Measurements from ENCODE around the gene DGLUCY. TPM values are rescaled to one million over a fixed set of nuclear protein-coding genes. Genes with fewer than 3 reads are reported as not detected.
A peak's percentile ranks its signal among the peaks of the same experiment; 100 is the strongest.
"Not testable (repeated sequence)": the region's sequence is repeated elsewhere in the genome, so short reads cannot be mapped to it uniquely, and the experiment has no call there.

Gene DGLUCY
- total RNA-seq, 1 experiment from 2014 or later, result 33.8 TPM

DNA sequence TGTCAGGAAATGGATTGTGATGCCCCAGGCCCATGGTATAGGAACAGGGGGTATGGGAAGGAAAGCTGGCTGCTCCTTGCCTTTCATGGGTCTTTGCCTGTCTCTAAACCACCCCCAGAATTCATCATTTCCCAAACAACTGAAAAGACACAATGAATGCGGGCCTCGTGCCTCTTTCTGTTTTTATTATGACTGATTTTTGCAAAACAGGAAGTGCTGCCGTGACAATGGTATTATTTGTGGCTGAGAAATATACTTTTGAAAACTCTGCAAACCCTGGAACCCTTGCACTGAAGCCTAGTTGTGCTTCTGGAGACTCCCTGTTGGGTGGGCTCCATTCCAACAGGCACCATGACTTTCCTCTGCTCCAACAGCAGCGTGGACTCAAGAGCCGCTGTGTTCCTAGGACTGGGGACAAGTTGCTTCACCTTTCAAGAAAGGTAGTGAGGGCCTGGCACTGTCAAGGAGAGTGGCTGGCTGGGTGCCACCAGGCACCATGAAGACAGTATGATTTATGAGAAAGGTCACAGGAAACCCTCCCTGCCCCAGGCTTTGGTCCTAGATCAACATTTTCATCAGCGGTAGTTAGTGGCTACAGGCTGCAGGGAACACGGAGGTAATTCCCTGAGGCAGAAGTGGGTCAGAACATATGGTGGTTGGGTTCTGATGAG is 4.8 kb upstream of the DGLUCY start:
- no peak for DNase-seq (ENCODE audit: low spot score)

DNA sequence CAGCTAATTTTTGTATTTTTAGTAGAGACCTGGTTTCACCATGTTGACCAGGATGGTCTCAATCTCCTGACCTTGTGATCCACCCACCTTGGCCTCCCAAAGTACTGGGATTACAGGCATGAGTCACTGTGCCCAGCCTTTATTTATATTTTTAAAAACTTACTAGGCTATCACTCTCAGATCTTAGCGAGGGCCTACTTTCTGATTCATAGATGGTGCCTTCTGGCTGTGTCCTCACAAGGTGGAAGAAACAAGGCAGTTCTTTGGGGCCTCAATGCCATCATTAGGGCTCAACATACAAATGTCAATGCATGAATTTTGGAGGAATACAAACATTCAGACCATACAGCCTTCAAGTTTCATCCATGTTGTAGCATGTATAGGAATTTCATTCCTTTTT is 2.4 kb upstream of the DGLUCY start:
- no peak for DNase-seq (ENCODE audit: low spot score)

DNA sequence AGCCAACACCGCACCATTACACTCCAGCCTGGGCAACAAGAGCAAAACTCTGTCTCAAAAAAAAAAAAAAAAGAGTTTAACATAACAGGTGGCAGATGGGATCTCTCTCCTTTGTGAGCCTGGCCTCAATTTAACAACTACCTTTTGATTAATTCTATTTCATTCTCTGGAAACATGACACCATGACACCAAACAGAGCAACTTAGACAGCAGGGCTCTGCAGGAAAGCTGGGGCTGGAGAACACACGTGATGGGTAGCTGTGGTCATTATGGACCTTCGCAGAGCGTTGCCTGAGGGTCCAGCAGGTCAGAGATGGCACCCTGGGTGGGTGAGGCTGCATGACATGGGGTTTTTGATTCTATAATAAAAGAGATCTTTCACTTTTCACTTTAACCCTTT is 1.7 kb upstream of the DGLUCY start:
- DNase-seq (ENCODE audit: low spot score), result no peak

DNA sequence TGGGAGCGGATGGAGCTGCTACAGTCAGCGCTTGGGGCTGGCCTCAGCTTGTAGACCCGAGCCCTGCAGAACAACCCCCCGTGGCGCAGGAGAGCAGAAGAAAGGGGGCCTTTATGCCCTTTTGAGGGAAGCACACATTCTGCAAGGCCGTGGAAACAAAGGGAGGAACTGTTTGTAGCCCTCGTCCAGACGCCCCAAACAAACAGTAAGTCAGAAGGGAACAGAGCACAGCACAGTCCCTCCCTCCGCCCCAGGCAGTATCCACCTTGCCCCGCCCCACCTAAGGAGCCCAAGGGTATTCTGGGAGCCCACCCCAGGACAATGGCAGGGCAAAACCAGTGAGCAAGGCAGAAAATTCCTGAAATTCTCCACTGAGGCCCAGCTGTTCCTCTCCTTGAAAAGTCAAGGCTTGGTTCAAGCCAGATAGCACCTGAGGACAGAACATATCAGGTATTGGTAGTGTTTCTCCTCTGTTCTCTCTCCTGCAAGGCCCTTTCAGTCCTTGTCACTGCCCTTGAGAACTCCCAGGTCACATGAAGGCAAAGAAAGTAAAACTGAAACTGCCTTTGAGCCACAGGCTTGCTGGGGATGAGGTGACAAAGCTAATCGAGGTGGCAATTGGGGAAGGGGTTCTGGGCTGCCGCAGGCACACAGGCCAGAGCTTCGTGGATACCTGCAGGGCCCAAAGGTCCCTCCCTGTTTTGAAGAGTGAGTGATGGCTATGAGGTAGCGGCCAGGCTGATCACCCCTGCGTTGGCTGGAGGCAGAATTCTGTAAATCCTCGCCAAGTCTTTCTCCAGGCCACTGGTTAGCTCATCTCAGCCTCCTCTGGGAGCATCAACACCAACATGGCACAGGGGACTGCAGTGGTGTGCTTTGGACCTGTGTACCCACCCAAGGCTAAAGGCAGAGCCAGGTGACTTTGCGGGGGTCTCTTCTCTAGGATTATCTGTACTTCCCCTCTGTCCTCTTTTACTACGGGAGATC is 499 bp downstream of the DGLUCY start:
- DNase-seq (ENCODE audit: low spot score), result peak; percentile 76

DNA sequence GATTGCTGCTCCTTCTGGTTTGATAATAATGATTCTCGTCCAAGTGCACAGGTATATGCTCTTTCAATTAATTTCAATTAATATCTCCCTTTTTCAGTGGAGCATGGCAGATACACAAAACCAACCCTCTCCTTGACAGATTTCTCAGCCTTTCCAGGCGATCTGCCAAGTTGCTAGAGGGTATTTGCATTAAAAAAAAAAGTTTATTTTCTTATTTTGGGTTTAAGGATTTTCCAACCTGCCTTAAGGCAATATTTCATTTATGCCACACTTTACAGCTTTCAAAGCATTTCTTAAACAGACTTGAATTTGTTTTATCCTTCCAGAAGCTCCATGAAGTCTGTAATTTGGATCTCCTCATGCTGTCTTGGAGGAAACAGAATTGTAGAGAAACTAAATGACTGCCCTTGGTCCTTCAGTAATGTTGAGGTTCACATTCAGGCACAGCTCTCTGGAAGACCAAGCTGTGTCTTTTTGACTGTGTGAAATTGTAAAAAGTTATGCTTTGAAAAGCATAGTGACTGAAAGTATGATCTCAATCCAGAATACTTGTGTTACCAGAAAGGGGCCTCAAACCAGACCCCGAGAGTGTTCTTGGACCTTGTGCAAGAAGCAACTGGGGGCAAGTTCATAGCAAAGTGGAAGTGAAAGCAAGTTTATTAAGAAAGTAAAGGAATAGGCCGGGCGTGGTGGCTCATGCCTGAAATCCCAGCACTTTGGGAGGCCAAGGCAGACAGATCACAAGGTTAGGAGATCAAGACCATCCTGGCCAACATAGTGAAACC is 2.3 kb downstream of the DGLUCY start:
- no peak for DNase-seq (ENCODE audit: low spot score)

DNA sequence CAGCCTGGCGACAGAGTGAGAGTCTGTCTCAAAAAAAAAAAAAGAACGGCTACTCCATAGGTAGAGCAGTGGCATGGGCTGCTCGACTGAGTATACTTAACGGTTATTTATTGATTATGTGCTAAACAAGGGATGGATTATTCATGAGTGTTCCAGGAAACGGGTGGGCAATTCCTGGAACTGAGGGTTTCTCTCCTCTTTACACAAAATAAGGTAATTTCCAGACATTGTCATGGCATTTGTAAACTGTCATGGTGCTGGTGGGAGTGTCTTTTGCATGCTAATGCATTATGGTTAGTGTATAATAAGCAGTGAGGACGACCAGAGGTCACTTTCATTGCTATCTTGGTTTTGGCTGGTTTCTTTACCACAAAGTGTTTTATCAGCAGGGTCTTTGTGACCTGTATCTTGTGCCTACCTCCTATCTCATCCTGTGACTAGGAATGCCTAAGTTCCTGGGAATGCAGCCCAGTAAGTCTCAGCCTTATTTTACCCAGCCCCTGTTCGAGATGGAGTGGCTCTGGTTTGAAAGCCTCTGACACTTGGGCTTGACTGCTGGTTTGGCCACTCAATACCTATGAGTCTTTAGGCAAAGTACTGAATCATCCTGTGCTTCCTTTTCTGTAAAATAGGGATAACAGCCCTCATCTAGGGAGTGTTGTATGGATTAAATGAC is 3.2 kb downstream of the DGLUCY start:
- no peak for DNase-seq (ENCODE audit: low spot score)

DNA sequence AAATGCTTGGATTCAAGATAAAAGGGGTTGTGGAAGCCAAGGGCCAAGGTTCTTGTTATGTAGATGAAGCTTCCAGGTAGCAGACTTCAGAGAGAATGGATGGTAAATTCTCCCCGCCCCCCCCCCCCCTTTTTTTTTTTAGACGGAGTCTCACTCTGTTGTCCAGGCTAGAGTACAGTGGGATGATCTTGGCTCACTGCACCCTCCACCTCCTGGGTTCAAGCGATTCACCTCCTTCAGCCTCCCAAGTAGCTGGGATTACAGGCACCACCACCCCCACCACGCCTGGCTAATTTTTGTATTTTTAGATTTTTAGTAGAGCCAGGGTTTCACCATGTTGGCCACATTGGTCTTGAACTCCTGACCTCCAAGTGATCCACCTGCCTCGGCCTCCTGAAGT is 4.1 kb downstream of the DGLUCY start:
- no peak for DNase-seq (ENCODE audit: low spot score)

DNA sequence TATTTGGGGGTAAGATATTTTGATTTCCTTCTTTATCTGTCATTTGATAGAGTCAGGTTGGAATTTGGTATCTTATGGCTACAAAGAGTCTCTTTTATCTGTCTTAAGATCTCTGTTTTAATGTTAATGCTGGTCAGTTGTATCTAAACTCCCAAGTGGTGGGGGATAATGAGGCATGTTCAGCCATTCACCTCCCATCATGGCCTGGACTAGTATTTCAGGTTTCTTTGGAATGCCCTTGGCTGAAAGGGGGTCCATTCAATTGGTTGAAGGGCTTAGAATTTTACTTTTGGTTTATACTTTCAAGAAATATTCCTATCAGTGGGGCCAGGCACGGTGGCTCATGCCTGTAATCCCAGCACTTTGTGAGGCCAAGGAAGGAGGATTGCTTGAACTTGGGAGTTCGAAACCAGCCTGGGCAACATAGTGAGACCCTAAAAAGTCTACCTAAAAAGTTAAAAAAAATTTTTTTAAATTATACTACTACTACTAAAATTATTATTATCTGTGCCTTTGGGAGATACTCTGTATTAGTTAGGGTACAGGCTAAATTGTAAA is 4.7 kb downstream of the DGLUCY start:
- DNase-seq (ENCODE audit: low spot score), result no peak

DNA sequence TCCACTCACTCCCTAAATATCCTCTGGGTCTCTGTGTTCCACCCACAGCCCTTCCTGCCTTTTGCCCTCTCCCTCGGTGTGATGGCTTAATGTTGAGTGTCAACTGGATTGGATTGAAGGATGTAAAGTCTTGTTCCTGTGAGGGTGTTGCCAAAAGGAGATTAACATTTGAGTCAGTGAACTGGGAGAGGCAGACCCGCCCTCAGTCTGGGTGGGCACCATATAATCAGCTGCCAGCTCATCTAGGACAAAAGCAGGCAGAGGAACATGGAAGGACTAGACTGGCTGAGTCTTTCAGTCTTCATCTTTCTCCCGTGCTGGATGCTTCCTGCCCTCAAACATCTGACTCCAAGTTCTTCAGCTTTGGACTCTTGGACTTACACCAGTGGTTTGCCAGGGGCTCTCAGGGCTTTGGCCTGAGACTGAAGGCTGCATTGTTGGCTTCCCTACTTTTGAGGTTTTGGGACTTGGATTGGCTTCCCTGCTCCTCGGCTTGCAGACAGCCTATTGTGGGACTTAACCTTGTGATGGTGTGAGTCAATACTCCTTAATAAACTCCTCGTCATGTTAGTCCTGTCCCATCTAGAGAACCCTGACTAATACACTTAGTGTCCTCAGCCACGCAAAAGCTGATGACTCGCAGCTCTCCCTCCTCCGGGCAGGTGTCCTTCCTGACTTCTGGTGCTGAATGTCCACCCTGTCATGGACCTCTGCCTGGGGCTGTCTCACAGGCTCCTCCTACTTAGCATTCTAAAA is 5.9 kb downstream of the DGLUCY start:
- peak; percentile 32 for DNase-seq (ENCODE audit: low spot score)

DNA sequence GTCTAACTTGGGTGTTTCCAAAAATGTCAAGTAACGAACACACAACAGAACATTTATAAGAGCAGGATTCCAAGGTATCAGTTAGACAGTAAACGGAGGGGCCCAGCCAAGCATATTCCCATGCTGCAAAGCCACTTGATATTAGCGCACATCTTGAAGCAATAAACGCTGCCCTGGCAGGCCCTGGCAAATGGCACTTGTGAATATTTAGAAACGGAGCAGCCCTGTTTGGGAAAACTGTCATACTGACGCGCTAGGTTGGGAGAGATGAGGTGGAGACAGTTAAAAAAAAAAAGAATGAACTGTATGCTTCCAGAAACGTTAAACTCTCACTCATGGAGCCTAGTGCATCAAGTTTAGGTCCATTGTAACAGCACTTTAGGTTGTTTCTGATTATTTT is 9.3 kb downstream of the DGLUCY start:
- DNase-seq (ENCODE audit: low spot score), result no peak

DNA sequence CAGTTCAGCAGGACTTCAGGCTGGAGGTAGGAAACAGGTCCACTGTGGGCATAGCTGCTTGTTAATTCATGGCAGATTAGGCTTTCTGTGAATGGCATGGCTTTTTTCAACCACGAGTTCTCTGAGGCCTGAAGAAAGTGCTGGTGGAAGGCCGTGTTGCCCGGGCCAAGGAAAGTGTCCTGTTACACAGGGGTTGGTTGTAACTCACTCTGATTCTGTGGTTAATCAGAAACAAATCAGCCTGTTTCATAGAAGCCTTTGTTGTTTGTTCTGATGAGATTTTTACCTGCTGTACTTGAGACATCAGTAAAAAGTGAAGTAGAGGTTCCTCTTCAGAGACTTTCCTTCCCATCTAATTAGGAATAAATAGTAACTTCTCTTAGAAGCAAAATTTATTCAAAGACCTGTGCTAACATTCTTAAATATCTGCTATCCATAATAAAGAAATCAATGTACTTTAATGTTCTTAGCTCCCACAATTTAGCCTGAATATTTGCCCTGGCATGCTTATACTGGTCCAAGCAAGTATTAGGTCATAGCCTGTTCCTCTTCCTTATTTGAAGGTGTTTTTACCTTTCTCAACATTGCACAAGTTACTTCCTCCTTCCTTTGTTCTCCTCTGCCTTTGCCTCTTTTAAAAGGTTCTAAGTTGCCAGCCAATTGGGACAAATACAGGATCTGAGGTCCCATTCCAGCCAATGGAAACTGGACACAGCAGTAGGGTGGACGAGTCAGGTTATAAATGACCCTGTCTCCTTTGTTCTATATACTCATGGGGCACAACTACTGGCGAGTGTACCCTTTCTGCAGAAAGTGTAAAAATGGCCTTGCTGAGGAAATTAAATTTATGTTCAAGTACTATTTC is 10.8 kb downstream of the DGLUCY start:
- not testable (repeated sequence) for DNase-seq (ENCODE audit: low spot score)

DNA sequence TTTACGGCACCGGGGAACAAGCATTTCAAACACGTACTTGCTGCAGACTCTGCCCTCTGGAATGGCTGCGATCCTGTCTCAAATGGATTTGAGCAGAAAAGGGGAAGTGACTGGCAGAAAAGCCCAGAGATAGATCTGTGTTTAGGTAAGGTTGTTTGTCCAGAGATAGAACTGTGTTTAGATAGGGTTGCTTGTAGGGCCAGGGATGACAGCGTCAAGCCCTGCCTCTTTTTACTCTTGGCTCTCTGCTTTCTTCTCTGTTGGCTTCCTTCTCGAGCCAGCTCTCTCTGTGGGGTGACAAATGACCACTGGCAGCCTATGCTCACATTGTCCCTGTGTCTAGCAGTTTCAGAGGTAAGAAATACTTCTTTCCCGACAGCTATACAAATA is 11.4 kb downstream of the DGLUCY start:
- DNase-seq (ENCODE audit: low spot score), result no peak

DNA sequence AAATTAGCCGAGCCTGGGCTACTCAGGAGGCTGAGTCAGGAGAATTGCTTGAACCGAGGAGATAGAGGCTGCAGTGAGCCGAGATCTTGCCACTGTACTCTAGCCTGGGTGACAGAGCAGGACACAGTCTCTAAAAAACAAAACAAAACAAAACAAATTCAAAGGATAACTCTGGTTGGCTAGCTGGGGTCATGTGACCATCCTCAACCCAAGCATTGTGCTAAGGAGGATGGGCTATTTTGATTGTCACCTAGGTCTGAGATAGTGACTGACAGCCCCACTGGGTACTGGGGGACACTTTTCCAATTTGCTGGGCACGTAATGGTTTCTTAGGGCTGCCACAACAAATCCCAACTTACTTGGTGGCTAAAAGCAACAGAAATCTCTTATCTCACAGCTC is 11.9 kb downstream of the DGLUCY start:
- DNase-seq (ENCODE audit: low spot score), result no peak

DNA sequence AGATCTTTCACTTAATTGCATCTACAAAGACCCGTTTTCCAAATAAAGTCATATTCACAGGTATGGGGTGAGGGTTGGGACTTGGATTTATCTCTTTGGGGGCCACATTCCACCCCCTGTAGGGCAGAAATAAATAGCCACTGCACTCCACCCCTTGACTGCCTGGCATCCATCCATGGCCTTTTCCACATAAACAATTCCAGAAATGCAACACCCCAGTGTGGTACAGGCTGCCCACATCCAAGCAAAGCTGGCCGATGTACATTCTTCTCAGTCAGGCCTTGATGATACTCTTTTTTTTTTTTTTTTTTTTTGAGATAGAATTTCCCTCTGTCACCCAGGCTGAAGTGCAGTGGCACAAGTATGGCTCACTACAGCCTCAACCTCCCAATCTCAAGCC is 12.9 kb downstream of the DGLUCY start:
- peak; percentile 50 for DNase-seq (ENCODE audit: low spot score)

DNA sequence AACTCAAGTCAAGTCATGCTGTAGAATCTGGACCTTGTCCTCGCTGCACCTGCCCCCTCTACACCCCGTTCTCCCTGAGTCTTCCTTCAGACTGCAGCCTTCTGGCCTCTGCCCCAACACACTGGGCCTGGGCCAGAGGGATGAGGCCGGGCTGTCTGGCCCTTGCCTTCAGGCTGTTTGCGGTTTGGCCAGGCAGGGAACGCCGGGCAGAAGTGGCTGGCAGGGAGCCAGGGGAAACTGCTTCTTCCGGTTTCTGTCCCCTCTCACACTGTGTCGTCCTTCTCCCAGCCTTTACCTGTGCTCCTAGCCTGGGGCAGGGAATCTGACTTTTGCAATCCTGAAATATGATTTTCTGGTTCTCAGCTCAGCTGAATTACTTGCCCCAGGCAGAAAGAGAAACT is 13.5 kb downstream of the DGLUCY start:
- no peak for DNase-seq (ENCODE audit: low spot score)

DNA sequence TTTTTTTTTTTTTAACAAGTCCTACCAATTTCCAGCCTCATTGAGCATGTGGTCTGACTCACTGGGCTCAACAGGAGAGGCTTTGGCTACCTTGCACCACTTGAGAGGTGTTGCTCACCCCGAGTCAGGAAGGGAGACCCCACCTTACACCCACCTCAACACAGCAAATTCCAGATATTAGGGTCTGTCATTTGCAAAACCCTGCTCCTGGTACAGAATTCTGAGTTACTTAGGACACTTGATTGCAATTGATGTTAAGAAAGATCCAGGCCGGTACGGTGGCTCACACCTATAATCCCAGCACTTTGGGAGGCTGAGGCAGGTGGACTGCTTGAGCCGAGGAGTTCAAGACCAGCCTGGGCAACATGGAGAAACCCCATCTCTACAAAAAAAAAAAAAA is 14.1 kb downstream of the DGLUCY start:
- no peak for DNase-seq (ENCODE audit: low spot score)

DNA sequence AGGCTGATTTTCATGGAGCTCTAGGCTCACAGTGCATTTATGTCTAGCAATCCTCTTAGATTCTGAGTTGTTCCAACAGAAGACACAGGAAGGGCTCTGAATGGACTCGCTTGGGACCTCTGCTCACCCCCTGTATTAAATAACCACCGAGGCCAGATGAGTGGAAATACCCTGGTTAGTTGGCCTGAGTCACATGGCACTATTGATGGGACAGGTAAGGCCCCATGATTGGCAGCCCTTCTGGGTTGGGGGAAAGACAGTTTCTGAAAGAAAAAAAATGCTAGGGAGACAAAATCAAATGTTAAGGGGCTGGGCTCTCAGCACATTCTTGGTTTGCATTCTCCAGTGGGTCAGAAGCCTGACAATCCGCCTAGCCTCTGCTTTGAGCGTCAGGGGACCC is 14.8 kb downstream of the DGLUCY start:
- DNase-seq (ENCODE audit: low spot score), result no peak

DNA sequence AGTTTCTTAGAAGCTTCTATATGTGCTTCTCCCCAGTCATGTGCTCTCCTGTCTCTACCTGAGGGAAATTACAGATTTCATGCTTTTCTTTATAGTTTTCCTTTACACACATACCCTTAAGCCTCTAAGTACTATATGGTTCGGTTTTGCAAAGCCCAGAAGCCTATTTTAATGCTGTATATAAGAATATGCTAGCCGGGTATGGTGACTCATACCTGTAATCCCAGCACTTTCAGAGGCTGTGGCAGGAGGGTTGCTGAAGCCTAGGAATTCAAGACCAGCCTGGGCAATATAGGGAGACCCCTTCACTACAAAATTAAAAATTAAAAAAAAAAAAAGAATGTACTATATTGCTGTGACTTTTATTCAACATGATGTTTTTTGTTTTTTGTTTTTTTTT is 15.4 kb downstream of the DGLUCY start:
- no peak for DNase-seq (ENCODE audit: low spot score)

DNA sequence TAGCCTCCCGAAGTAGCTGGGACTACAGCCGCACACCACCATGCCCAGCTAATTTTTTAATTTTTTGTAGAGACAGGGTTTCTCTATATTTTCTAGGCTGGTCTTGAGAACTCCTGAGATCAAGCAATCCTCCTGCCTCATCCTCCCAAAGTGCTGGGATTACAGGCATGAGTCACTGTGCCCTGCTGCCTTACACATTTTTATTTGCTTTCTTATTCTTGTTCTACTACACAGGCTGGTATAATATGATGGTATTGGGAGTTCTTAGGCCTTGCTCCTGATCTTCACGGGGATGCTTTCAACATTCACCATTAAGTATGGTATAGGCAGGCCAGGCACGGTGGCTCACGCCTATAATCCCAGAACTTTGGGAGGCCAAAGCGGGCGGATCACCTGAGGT is 21.2 kb downstream of the DGLUCY start:
- DNase-seq (ENCODE audit: low spot score), result no peak
